Measurements from ENCODE around the gene TEX47. TPM values are rescaled to one million over a fixed set of nuclear protein-coding genes. Genes with fewer than 3 reads are reported as not detected.

The TEX47 gene
- total RNA-seq, 1 donor from 2014 or later: not detected

- intact Hi-C loops (cut with micrococcal nuclease): no loop called here
Observed at GRCh38 chr7:88756802-88757201, 38.7 kb downstream of the TEX47 start.

DNA sequence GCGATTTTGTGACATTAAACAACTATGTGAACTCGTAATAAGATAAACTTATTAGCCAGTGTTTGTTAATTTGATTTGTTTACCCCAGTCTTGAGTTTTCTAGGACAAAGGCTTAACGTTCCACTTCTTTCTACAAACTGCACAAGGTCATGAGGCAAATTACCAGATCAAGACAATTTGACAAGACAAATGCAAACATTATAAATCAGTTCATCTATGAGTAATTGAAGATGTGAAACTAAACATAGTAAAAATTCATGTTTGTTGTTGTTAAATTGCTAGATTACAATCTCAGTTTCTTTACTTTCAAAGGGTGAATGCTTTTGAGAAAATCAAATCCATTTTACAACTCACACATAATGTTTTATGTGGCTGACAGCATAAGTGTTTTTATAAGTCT is 49.4 kb downstream of the TEX47 start:
- intact Hi-C loops (cut with micrococcal nuclease): no loop called here

Other genes with a start within 250 kb of the TEX47 start
- not detected in 2 replicates for gene ZNF804B, start 36.0 kb downstream of the TEX47 start, total RNA-seq

Measured in T-helper 1 cell treated with Interleukin-12 subunit alpha and Interleukin-12 subunit beta and Interleukin-4 antibody, amounts not matched to agents 30 ng/mL and 1 ng/mL, for 36 hours (primary cell).